HAP-1 (cell line): ENCODE results near the gene SLC41A1.

Experiments used
- DNase-seq, 2 experiments: peaks; one replicate each; pipeline ENCODE4 v3.0.0-alpha.2; 2016 to 2020; ENCODE audit warnings: low spot score in 2 of 2
- H3K27me3 ChIP-seq: fragments of 250-450 bp; sonication (Bioruptor Pico); 2 replicates; pipeline ENCODE4 v1.5.1; 2020; ENCODE audit warnings: low read depth, mild to moderate bottlenecking, moderate library complexity
- H3K36me3 ChIP-seq: fragments of 250-450 bp; sonication (Bioruptor Pico); replicated peaks from 2 replicates; pipeline ENCODE4 v1.5.1; 2020; ENCODE audit warnings: mild to moderate bottlenecking
- H3K4me1 ChIP-seq: fragments of 250-450 bp; sonication (Bioruptor Pico); 2 replicates; pipeline ENCODE4 v1.5.1; 2020; ENCODE audit warnings: mild to moderate bottlenecking
- H3K4me3 ChIP-seq: fragments of 250-450 bp; sonication (Bioruptor Pico); 2 replicates; pipeline ENCODE4 v1.5.1; 2020; ENCODE audit warnings: mild to moderate bottlenecking, moderate library complexity
- H3K9me3 ChIP-seq: fragments of 250-450 bp; sonication (Bioruptor Pico); 2 replicates; pipeline ENCODE4 v1.5.1; 2020; ENCODE audit warnings: mild to moderate bottlenecking, moderate library complexity
- in situ Hi-C: fragments of 300-500 bp; cut with MboI; formaldehyde crosslinking; loops from 3 replicates; pipeline ENCODE4 v1.14.3; 2020; ENCODE audit warnings: low sequenced_read_pairs, inconsistent platforms, mixed read lengths

Gene SLC41A1

GRCh38 chr1:205809942-205810345 lies 3.1 kb downstream of the SLC41A1 start:
- Histone ChIP-seq H3K27me3 (no peaks in the 10 kb centered on the region), H3K9me3 (no peaks in the 10 kb centered on the region), H3K4me3 (no peak overlapping the region), H3K4me1 (peaks cover 12% of the 10 kb centered on the region), H3K36me3 (peaks cover 17% of the 10 kb centered on the region)
- in situ Hi-C loops, result no loop called here
- no peak for DNase-seq

DNA sequence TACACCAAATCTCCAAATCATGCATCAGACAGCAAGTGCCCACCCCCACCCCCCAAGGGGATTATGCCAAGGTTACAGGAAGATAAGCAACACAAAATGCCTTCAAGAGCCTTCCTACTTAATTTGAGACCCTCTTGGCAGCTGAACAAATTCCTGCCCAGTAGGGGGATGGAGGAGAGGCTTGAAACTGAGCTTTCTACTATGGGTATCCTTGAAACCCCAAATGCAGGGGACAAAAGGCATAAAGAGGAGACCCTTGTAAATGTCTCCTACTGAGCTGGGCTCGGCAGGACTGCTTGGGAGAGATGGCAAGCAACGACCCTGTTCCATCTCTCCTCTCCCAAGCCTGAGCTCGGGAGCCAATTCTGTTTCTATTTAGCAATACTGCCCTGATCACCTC lies 3.5 kb downstream of the SLC41A1 start:
- DNase-seq, result no peak
- Histone ChIP-seq H3K9me3 (no peaks in the 10 kb centered on the region), H3K4me3 (no peak overlapping the region), H3K27me3 (no peaks in the 10 kb centered on the region), H3K4me1 (peaks cover 12% of the 10 kb centered on the region), H3K36me3 (peaks cover 17% of the 10 kb centered on the region)
- in situ Hi-C loops, result no loop called here

- DNase-seq, result no peak
- in situ Hi-C loops, result no loop called here
- no peaks in the 10 kb centered on the region for H3K9me3 ChIP-seq
- H3K27me3 ChIP-seq, result no peaks in the 10 kb centered on the region
- no peak overlapping the region for H3K4me3 ChIP-seq
- peaks cover 17% of the 10 kb centered on the region for H3K36me3 ChIP-seq
- H3K4me1 ChIP-seq, result no peaks in the 10 kb centered on the region; the same call in 1 of the 2 replicates
Measured at GRCh38 chr1:205805082-205805711, 7.8 kb downstream of the SLC41A1 start.

DNA sequence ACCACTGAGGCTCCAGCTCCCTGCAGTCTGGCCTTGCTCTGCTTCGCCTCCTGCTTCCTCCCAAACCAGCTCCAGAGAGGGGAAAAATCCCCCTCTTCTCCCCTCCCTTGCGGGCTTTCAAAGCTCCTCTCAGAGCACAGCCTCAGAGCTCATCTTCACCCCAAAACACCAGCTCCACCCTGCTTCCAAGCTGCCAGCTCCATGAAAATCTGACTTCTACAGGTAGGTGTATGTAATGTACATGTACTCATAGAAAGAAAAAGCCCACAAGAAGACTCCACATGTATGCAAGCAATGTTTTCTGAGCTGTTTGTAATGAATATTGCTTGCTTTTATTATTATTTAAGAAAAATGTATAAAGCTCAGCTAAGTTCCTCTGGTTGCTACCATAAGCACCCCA lies 8.4 kb downstream of the SLC41A1 start:
- no peaks in the 10 kb centered on the region for H3K9me3 ChIP-seq
- H3K36me3 ChIP-seq, result peaks cover 11% of the 10 kb centered on the region
- H3K4me1 ChIP-seq, result no peaks in the 10 kb centered on the region; the same call in 1 of the 2 replicates
- no peak overlapping the region for H3K4me3 ChIP-seq
- no peaks in the 10 kb centered on the region for H3K27me3 ChIP-seq
- DNase-seq, result no peak
- in situ Hi-C loops, result no loop called here

GRCh38 chr1:205803986-205804385 lies 9.0 kb downstream of the SLC41A1 start:
- no peaks in the 10 kb centered on the region for H3K27me3 ChIP-seq
- in situ Hi-C loops, result no loop called here
- H3K36me3 ChIP-seq, result peaks cover 7% of the 10 kb centered on the region; the same call in 1 of the 2 replicates
- H3K4me1 ChIP-seq, result no peaks in the 10 kb centered on the region
- DNase-seq, result no peak
- H3K9me3 ChIP-seq, result no peaks in the 10 kb centered on the region
- no peak overlapping the region for H3K4me3 ChIP-seq

DNA sequence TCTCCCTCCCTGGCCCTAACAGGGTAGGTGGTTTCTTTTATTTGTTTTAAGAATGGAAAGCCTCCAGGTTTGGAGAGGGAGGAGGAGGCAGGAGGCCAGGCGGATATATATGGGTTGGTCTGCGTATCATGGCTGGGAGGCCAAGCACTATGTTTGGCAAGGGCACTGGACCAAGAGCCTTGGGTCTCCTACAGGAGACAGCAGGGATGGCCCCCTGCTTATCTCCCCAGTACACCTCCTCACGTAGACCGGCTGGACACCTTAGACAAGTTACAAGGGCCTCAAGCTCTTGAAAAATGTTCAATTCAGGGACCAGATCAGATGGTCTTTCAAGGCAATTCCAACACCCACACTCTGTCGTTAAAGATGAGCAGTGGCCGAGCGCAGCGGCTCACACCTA lies 10.9 kb downstream of the SLC41A1 start:
- no peak for DNase-seq
- Histone ChIP-seq H3K27me3 (no peaks in the 10 kb centered on the region), H3K4me1 (no peaks in the 10 kb centered on the region), H3K4me3 (no peak overlapping the region), H3K36me3 (peaks cover 8% of the 10 kb centered on the region), H3K9me3 (no peaks in the 10 kb centered on the region)
- in situ Hi-C loops, result no loop called here

GRCh38 chr1:205800981-205801703 lies 11.9 kb downstream of the SLC41A1 start:
- H3K9me3 ChIP-seq, result no peaks in the 10 kb centered on the region
- peaks cover 16% of the 10 kb centered on the region for H3K36me3 ChIP-seq
- in situ Hi-C loops, result no loop called here
- no peak for DNase-seq
- H3K4me1 ChIP-seq, result no peaks in the 10 kb centered on the region
- H3K4me3 ChIP-seq, result no peak overlapping the region
- no peaks in the 10 kb centered on the region for H3K27me3 ChIP-seq

DNA sequence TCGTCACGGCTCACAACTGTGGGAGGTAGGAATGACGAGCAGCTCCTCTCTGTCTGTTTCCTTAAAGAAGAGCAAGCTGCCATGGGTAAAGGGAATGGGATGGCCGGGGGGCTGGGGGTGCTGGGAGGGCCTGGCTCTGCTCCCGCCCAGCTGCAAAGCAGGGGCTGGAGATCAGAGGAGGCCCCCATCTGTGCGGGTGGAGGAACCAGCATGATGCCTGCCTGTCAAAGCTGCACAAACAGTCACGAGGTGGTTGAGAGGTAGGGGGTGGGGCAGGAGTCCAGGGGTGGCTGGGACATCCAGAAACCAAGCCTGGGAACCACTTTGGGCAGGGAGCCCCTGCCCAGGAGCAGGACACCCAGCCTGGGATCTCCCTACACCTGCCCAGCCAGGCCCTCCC lies 12.6 kb downstream of the SLC41A1 start:
- DNase-seq, result no peak
- in situ Hi-C loops, result no loop called here
- H3K36me3 ChIP-seq, result peaks cover 18% of the 10 kb centered on the region
- no peak overlapping the region for H3K4me3 ChIP-seq
- H3K27me3 ChIP-seq, result no peaks in the 10 kb centered on the region
- H3K9me3 ChIP-seq, result no peaks in the 10 kb centered on the region
- H3K4me1 ChIP-seq, result no peaks in the 10 kb centered on the region

GRCh38 chr1:205798577-205798976 lies 14.4 kb downstream of the SLC41A1 start:
- H3K4me3 ChIP-seq, result no peak overlapping the region
- no peaks in the 10 kb centered on the region for H3K9me3 ChIP-seq
- no peaks in the 10 kb centered on the region for H3K27me3 ChIP-seq
- no peaks in the 10 kb centered on the region for H3K4me1 ChIP-seq
- H3K36me3 ChIP-seq, result peaks cover 30% of the 10 kb centered on the region
- no peak for DNase-seq
- in situ Hi-C loops, result loop anchor here (10.0 kb wide), 2 partner anchors 186 to 306 kb away; no protein-coding TSS in a partner anchor

DNA sequence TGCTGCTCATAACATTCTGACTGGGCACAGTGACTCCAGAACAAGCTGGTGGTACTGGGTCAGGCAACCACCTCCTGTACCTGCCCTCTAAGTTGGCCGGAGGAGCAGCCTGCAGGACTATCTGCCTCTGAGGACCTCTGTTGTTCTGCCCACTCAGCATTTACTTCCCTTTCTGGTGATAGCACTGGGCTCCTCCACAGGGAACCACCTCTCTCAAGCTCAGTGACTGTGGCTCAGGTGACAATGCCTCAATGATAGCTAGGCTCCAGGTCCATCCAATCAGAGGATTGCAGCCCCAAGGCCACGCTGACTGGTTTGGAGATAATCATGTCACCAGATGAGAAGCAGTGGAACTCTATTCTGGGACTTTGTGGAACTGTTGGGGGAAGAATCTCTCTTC lies 15.8 kb downstream of the SLC41A1 start:
- H3K9me3 ChIP-seq, result no peaks in the 10 kb centered on the region
- no peaks in the 10 kb centered on the region for H3K27me3 ChIP-seq
- DNase-seq, result no peak
- peaks cover 34% of the 10 kb centered on the region for H3K36me3 ChIP-seq
- no peak overlapping the region for H3K4me3 ChIP-seq
- in situ Hi-C loops, result loop anchor here (10.0 kb wide), 2 partner anchors 188 to 308 kb away; no protein-coding TSS in a partner anchor
- no peaks in the 10 kb centered on the region for H3K4me1 ChIP-seq

GRCh38 chr1:205794011-205794730 lies 18.8 kb downstream of the SLC41A1 start:
- in situ Hi-C loops, result loop anchor here (5.0 to 10.0 kb wide), 3 partner anchors 118 to 311 kb away; no protein-coding TSS in a partner anchor
- no peaks in the 10 kb centered on the region for H3K27me3 ChIP-seq
- no peaks in the 10 kb centered on the region for H3K4me1 ChIP-seq
- DNase-seq, result no peak
- H3K4me3 ChIP-seq, result no peak overlapping the region
- H3K36me3 ChIP-seq, result peaks cover 50% of the 10 kb centered on the region
- H3K9me3 ChIP-seq, result no peaks in the 10 kb centered on the region

DNA sequence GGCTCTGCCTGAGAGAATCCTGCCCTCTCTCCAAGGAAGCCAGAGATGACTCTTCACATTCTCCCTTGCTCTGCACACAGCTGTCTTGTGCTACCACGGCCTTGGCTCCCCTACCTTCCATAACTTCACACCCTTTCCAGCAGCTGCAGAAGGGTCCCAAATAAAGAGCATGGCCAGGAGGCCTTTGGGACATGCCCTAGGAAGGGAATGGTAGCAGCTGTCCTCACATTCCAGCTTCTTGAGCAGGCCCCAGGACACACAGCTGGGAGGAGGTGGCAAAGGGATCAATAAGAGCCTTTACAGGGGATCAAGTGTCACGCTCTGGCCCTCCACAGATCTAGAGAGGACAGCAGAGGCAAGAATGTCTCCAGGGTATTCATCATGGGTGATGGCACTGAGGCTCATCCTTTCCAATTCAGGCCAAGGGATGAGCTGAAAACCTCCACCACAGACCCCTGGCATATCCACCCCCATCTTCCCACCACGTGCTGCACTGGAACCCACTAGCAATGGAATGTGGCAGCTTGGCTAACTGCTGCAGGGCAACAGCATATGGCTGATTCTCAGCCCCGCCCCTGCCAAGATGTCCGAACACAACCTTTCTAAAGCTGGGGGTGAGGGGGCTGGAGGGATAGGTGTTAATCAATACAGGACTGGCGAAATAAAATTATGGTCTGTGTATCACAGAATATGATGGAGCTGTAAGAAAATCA lies 19.9 kb downstream of the SLC41A1 start:
- no peak for DNase-seq
- Histone ChIP-seq H3K4me1 (no peaks in the 10 kb centered on the region), H3K36me3 (peaks cover 47% of the 10 kb centered on the region), H3K4me3 (no peak overlapping the region), H3K27me3 (no peaks in the 10 kb centered on the region), H3K9me3 (no peaks in the 10 kb centered on the region)
- in situ Hi-C loops, result loop anchor here (5.0 to 10.0 kb wide), 3 partner anchors 119 to 312 kb away; no protein-coding TSS in a partner anchor

- no peak for DNase-seq
- Histone ChIP-seq H3K9me3 (no peaks in the 10 kb centered on the region), H3K36me3 (peaks cover 47% of the 10 kb centered on the region), H3K4me3 (no peak overlapping the region), H3K27me3 (no peaks in the 10 kb centered on the region), H3K4me1 (no peaks in the 10 kb centered on the region)
- in situ Hi-C loops, result loop anchor here (5.0 to 10.0 kb wide), 3 partner anchors 120 to 312 kb away; no protein-coding TSS in a partner anchor
Measured at GRCh38 chr1:205792481-205792881, 20.5 kb downstream of the SLC41A1 start.
